Measurements from ENCODE around the gene NCAM2.

The NCAM2 gene

DNA sequence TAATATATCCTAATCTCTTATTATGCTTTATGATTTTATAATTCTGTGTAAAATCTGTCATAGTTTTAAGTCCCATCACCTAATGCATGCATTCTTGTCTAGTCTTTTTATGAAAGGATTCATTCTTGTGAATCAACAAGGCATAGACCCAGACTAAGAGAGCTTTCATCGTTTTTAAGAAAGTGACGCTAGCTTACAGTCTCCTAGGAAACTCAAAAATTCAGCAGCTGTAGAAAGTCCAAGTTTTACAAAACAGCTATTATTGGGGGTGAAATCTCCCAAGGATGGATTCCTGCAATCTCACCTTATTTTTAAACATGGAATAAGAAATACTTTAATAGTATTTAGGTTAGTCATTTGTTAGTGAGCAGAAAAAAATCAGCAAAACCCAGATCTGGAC lies 104.7 kb downstream of the NCAM2 start:
- TF ChIP-seq, protein P1, sequence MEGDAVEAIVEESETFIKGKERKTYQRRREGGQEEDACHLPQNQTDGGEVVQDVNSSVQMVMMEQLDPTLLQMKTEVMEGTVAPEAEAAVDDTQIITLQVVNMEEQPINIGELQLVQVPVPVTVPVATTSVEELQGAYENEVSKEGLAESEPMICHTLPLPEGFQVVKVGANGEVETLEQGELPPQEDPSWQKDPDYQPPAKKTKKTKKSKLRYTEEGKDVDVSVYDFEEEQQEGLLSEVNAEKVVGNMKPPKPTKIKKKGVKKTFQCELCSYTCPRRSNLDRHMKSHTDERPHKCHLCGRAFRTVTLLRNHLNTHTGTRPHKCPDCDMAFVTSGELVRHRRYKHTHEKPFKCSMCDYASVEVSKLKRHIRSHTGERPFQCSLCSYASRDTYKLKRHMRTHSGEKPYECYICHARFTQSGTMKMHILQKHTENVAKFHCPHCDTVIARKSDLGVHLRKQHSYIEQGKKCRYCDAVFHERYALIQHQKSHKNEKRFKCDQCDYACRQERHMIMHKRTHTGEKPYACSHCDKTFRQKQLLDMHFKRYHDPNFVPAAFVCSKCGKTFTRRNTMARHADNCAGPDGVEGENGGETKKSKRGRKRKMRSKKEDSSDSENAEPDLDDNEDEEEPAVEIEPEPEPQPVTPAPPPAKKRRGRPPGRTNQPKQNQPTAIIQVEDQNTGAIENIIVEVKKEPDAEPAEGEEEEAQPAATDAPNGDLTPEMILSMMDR (conservative IDR thresholded peaks at IDR 0.05): no peak
- no peak overlapping the region for H3K27ac ChIP-seq

DNA sequence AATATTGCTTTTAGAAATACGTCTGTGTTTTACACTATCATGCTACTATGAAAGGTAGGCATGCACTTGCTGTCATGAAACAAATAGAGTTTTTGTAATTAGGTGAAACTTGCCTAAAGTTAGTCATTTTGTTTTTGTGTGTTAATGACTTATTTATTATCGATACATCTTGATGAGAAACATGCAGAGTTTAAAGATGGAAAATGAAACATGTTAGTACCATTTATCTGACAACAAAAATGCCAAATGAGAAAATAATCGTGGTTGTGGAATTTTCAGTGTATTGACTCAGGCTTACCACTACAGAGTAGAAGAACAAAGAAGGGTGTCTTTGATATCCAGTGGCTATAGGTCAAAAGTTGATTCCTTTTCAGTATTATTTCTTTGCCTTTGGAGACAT lies 105.5 kb downstream of the NCAM2 start:
- TF ChIP-seq, protein P1 (conservative IDR thresholded peaks at IDR 0.05): no peak
- H3K27ac ChIP-seq: no peak overlapping the region

DNA sequence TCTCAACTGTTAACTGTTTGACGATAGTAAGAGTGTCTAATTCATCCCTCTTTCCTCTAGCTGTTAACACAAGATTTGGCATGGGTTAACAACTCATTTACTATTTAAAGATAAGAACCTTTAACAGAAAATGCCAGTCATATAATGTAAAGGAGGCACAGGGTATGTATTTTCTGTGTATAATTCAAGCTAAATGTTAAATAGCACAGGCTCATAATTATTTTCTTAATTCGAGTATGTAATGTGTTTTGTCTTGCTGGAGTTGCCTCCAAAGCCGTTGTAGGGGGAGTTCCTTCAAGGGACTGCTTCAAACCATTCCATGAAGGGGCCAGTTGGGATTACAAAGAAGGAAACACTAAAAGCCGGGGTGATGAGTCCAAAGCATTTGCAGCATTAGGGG lies 111.5 kb downstream of the NCAM2 start:
- TF ChIP-seq, protein P1 (conservative IDR thresholded peaks at IDR 0.05): no peak
- H3K27ac ChIP-seq: no peak overlapping the region

DNA sequence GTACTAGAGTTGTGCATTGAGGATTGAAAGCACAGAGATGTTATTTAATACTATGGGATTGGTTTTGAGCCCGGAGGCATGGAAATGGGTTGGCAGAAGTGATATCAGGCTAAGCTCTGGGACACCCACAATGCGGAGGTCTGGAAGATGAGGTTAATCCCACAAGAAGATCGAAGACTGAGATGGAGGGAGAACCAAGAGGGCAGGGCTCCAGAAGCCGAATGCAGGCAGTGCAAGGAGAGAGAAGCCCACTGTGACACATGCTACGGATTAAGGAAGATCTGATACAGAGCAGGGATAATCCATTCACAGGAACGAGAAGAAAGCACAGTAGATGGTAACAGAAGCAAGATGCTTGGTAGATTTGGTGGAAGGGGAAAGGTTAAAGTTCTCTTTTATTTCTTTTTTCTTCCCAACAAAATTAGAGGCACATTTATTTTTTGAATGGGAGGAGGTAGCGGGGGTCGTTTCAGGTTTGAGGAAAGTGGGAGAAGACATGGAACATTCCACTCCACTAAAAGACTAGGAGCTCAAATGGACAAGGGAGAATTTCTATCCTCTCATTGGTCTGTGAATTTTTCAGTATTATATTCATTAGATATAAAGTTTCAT lies 113.2 kb downstream of the NCAM2 start:
- H3K27ac ChIP-seq: no peak overlapping the region
- TF ChIP-seq, protein P1 (conservative IDR thresholded peaks at IDR 0.05): no peak

DNA sequence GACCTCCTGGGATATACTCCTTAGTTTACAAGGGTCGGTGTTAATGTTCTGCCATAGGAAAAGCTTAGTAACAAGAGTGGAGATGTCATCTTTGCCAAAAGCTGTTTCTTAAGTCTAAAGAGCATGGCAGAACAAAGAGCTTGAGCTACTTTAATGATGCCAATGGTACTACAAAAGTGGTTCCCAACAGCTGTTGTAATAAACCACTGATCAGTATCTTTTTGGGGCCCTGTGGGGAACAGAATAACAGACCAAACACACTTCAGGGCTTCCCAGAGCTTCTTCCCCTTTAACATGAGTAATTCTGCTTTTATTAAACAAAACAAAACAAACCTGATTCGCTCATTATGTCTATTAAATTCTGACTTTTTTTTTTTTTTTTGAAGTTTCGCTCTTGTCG lies 116.3 kb downstream of the NCAM2 start:
- no peak overlapping the region for H3K27ac ChIP-seq
- TF ChIP-seq, protein P1 (conservative IDR thresholded peaks at IDR 0.05): no peak

DNA sequence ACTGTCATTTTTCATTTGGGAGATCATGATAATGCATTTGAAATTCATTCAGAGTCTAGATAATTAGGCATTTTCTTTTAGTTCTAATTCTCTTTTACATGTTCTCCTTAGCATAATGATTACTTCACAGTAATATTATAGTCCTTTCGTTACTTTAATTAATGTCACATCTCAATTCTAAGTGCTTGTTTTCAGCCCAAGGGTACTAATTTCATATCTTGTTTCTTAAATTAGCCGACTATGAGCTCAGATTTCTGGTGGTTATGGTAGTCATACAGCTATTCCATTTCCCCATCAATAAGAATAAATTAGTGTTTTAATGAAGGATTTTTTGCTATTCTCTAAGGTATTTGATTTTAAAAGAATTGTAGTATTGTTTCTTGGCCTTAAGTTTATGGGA lies 120.9 kb downstream of the NCAM2 start:
- H3K27ac ChIP-seq: no peak overlapping the region
- TF ChIP-seq, protein P1 (conservative IDR thresholded peaks at IDR 0.05): no peak

DNA sequence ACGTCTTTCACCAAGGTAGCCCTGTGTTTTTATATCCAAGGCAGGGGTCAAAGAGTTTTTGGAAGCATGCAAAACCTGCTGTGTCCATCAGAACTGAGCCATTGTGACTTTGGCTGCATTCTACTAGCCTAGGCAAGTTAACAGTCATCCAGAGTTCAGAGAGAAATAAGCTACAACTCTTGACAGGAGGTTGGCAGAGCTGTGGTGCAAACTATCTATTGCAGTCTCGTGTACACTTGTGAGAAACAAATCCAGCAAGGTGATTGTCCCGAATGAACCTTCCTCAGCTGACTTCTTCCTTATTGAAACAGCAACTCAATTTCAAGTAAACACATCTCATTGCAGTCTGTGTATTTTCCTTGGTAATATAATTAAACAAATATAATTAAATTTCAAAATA lies 124.5 kb downstream of the NCAM2 start:
- H3K27ac ChIP-seq: no peak overlapping the region
- TF ChIP-seq, protein P1 (conservative IDR thresholded peaks at IDR 0.05): no peak
